Raji (cell line): ENCODE results near the gene PDK3.
A peak's percentile ranks its signal among the peaks of the same experiment; 100 is the strongest.

Source experiments
- POLR2A ChIP-seq: IDR thresholded peaks from 2 replicates; pipeline ENCODE4 v1.6.1; 2011; ENCODE audit warnings: low read depth, low read length, control low read depth; ENCODE audit not compliant: insufficient read depth

PDK3 gene

DNA sequence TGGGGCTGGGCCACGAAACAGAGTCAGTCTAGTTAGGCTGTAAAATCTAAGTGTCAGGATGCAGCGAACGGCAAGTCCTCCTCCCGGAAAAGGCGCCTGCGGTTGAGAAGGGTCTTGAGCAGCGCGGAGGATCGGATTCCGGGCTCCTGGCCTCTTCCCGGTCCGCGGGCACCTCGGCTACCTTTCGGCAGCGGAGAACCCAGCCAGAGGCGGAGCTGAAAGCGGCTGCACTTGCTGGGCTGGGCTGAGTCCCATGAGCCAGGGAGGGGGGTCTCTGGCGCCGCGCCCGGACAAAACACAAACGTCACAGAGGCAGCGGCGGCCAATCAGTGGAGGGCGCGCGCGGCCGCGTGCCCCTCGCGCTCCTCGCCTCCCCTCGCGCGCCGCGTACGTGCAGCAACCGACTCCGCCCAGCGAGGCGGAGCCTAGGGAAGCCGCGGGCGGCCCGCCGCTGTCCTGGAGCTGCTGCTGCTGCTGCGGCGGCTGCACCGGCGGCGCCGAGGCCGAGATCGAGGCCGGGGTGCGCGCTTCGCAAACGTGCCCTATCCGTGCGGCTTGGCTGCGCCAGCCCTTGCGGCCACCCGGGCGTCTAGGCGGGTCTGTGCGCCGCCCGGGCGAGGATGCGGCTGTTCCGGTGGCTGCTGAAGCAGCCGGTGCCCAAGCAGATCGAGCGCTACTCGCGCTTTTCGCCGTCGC is at the start of gene PDK3:
TSS of gene PDK3 (plus strand) at position 451 of the 696 bp plus-strand sequence. CDS start at position 621, 170 bp downstream.
- peak; percentile 77 for TF ChIP-seq POLR2A

DNA sequence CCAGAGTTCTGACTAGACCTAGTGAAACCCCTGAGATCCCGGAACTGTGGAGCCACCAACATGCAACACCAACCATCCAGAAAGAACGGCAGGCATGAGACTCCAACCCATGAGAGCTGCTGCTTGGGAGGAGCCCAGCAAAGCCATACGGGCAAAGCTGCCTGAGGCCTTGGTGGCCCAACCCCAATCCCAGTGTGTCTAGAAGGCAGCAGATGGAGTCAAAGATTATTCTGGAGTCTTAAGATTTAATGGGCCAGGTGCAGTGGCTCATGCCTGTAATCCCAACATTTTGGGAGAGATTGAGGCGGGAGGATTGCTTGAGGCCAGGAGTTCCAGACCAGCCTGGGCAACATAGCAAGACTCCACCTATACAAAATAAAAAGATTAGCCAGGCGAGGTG is 49.2 kb upstream of the PDK3 start:
- TF ChIP-seq POLR2A = no peak

DNA sequence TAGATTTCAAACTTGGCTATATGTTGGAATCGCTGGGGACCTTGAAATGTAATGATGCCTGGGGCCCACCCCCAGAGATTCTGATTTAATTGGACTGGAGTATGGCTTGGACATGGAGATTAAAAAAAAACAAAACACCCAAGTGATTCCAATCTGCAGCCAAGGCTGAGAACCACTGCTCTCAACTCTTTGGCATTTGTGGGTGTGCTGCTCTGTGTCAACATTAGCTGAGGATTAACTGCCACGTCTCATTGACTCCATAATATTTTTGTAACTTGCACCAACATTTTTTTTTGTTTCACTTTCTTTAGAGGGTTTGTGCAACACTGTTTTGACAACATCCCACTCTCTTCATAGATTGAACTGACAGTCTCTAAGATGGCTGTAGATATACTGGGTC is 41.1 kb upstream of the PDK3 start:
- no peak for TF ChIP-seq POLR2A

DNA sequence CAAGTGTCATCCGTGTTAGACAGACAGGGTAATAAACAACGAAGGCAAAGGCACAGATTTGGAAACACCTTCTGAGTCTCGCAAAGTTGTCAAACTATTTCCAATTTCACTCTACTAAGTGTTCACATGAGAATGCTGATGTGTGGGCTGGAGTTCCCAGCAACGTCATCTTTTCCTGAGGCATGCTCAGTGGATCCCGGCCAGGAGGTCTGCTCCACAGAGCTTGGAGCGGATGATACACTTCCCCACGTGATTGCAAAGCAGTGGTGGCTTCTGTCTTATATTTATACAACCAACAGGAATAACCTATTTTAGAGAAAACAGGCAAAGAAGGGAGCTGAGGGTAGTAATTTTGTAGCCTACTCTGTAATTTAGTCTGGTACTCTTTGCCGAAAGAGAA is 40.1 kb upstream of the PDK3 start:
- TF ChIP-seq POLR2A = no peak

DNA sequence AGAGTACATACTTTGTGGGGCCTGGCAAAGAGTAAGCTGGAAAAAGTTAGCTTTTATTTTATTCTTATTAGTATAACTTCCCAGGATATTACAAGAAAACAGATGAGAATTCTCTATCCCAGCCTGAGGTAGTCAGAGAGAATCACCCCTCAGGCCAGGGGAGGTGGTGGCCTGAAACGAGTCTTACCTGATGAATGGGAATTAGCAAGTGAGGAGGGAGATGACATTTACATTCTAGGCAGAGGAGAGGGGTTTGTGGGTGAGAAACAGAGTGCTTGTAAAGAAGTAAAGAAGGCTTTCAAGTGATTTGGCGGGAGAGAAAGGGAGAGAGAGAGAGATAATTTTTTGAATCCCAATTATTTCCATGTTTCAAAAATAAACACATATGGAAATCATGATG is 39.3 kb upstream of the PDK3 start:
- TF ChIP-seq POLR2A = no peak

DNA sequence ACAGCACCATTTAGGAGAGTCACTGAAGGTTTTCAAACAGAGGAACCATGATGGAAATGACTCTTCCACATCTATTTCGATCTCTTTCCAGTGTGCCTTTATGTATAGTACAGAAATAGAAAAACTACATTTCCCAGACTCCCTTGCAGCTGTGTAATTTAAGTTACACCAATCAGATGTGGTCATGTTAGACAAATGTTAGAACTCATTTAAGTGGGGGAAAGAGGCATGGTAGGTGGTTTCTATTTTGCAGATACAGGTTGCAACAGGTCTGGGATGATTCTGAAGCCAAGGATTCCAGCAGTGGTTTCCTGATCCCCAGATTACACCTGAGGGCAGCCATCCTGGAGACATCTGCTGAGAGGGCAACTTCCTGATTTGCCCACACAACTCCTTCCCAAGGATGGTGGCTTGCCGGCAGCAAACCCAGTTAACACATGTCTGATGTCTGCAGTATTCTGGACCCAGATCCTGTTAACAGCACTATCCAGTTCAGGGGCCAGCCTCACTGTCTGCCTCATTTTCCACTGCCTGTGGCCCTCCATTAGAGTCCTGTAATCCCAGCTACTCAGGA is 38.7 kb upstream of the PDK3 start:
- TF ChIP-seq POLR2A = no peak

DNA sequence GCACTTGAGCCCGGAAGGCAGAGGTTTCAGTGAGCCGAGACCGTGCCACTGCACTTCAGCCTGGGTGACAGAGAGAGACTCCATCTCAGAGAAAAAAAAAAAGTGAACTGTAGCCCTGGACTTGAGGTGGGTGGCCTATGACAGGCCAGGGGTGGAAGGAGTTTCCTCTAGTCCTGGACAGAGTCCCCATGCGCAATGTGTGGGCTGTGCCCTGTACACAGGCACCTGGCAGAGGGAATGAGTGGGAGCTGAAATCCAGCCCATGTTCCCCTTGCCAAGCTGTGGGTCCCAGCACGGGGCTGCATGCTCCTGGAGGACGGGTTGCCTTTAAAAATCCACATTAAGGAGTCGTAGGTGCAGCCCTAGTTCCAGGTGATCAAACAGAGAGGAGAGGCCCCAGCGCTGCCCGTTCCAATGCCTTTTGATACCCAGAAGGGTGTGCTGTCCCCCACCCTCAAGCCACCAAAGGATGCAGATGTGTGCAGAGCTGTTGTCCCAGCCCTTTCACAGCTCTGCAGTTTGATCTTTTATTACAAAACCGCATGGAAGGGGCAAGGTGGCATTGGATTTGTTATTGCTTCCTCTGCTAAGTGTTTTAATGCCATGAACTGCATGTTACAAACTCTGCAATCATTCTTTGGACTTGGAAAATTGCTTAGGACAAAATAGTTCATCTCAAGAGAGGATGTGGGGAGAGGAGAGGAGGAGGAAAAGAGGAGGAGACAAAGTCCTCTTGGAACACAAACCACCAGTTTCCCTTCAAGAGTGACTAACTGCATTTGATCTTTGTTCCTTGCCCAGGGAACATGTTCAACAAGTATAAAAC is 38.0 kb upstream of the PDK3 start:
- no peak for TF ChIP-seq POLR2A

DNA sequence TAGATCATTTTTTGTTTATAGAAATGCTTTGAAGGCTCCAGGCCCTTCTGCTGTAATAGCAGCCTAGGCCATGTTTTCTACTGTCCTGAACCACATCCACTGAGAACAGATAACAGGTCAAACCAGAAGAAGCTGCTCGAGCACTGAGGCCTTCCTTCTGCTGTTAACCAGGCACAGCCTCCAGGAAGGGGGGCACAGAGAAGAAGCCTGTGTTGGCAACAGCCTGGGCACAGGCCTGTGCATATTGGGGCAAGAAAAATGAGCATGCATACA is 37.4 kb upstream of the PDK3 start:
- TF ChIP-seq POLR2A = no peak

DNA sequence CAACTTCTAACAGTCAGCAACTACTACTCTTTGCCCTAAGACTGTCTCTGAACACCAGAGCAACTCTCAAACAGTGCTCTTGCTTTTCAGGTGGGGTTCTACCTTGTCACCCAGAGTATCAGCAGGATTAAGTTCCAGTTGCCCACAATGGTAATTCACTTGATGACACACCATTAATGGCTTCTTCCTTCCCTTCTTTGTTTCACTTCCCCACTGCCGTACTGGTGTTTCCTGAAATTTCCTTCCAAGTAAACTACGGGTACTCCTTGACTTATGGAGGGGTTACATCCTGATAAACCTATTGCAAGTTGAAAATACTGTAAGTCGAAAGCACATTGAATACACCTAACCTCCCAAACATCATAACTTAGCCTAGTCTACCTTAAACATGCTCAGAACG is 36.6 kb upstream of the PDK3 start:
- no peak for TF ChIP-seq POLR2A

DNA sequence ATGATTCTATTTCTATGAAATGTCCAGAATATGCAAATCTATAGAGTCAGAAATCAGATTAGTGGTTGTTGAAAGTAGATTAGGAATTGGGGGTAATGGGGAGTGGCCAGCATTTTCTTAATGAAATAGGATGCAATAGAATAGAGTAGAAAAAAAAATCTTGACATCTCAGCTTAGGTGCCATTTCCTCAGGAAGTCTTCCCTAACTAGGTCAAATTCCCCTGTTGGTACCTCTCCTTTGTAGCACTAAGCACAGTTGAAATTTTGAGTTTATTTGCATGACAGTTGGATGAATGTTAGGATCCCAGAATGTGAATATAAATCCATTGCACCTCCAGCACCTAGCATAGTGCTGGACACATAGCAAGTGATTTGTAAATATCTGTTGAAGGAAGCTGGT is 30.0 kb upstream of the PDK3 start:
- no peak for TF ChIP-seq POLR2A

DNA sequence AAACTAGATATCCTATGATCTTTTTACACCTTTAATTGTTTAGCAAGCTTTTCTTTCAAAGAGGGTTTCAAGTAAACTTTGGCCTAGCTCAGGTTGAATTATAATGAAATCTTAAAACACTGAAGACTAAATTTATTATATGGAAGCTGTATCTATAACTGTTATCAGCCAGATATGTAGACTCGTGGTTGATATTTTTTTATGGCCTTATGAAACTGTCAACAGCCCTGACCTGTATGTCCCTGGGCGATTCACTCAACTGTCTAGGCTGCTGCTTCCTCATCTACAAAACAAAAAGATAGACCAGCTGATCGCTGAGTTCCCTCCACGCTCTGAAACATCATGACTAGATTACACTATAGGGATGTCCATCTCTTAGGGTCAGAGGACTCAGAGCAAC is 21.2 kb upstream of the PDK3 start:
- TF ChIP-seq POLR2A = no peak

DNA sequence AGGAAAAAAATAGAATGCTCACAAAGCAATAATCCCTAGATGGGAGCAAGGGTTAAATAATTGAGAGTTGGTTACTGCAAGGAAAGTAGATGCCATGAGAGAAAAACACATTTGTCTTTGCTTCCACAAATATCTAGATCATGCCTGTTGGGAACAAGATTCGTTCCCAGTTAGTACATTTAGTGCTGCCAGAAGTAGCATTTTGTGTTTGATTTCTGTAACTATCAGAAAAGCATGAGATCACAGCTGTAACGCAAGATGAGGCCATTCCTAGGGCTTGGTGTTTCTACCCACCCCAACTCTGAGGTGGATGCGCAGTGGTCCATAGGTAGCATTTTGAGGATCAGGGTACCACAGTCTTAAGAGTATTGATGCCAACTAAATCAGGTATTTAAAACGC is 20.4 kb upstream of the PDK3 start:
- TF ChIP-seq POLR2A = no peak

DNA sequence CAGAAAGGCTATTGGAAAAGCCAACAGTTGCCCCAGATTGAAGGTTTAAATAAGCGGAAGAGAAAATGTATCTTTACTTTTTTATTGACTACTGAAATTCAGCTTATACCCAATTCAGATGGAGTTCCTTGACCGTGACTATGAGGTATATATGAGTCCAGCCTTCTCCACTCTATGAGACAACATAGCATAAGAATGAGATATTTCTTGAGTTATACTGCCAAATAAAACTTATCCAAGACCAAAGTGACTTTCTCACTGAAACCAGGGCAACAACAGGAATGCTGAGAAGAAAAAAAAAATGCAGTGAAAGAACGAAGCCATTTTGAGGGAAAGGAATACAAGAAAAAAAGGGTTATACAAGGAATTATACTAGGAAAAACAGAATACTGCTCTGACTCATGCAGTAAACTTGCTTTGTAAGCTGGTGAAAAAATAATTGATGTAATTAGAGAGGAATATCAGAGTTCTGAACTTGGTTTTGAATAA is 16.3 kb upstream of the PDK3 start:
- TF ChIP-seq POLR2A = no peak

DNA sequence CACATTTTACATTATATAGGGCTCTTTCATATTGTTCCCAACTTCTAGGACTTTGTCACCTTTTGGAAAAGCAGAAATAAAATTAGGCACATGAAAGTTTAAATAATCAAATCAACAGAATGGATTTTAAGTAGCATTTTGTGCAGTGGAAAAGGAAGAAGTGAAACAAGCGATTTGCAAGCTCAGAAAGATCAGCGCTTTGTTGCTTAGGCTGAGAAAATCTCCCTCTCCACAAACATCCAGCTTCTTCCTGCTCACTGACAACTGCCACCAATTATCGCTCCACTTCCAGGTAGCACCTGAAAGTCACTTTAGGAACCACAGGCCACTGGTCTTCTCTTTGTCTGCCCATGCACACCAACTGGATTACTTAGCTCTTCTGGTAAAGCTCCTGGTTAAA is 2.0 kb upstream of the PDK3 start:
- no peak for TF ChIP-seq POLR2A

DNA sequence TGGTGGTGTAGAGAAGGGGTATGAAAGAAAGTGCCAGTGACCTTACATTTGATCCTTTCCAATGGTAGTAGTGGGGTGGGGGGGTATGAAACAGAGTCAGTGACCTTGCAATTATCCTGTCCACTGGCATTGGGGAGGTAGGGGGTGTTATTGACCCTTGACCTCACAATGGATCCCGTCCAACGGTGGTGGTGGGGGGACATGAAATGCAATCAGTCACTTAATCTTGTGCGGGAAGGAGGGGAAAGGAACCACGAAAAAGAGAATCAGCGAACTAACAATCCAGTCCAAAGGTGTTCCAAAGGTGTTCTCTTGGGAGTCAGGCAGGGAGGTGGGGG is 619 bp upstream of the PDK3 start:
- no peak for TF ChIP-seq POLR2A

DNA sequence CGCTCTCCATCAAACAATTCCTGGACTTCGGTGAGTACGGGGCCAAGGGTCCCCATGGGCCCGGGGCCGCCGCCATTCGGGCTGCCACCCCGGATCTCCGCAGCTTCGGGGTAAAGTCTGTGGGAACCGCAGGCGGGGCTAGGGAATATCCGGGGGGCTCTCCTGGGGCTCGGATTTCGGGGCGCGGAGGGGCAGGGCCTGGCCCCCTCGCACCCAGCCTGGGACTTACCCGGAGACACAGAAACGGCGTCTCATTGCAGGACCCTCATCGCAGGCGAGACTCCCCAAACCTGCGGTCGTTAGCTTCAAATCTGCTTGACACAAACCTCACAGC is 413 bp downstream of the PDK3 start:
- TF ChIP-seq POLR2A = no peak
